NK-92 (cell line): ENCODE data around the gene CHST8.
"Not testable (repeated sequence)": the region's sequence is repeated elsewhere in the genome, so short reads cannot be mapped to it uniquely, and the experiment has no call there.

Experiments
- DNase-seq: peaks from one replicate; lab custom pipeline; 2025; ENCODE audit not compliant: unreplicated experiment; lab: John Stamatoyannopoulos, UW

CHST8 gene

DNA sequence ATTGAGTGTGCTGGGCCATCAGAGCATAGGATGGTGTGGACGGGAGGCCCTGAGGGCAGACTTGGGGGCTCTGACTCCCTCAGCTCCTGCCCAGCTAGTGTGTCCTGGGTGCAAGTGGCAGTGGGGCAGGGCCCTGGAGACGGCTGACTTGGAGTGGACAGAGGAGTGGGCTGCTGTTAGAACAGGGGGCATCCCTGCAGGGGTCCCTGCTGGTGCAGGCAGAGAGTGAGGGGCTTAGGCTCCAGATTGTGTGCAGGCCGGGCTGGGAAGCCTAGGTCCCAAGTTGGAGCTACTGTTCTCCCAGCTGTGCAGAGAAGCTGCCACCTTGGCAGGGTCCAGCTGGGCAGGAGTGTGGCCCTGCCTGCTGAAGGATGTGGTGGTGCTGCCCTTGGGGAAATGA, 183.6 kb downstream of the CHST8 start:
- DNase-seq: no peak

DNA sequence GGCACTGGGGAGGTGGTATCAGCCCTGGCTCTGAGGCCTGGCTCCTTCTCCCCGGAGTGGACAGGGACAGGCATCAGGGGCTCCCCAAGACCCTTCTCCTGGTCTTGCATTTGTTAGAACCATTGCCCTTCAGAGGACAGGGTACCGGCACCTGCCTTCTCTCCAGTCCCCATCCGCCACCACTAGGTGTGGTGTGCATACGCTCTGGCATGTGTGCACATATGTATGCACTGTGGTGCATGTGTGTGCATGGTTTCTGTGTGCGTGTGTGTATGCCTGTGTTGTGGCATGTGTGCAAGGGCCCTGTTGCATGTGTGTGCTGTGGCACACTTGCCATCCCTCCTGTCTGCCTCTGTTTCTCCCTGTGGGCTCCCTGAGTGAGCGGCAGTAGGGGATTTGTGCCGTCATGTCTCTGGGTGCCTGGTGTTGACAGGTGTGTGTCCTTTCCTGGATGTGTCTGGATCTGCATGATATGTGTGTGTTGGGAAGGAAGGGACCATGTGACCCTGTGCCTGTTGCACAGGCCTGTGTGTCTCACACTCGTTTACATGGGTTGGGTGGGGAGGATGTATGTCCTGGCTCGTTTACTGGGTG, 184.2 kb downstream of the CHST8 start:
- no peak for DNase-seq

- no peak for DNase-seq
Measured at GRCh38 chr19:33806434-33806881, 184.7 kb downstream of the CHST8 start.

- no peak for DNase-seq
Measured at GRCh38 chr19:33808399-33808798, 186.6 kb downstream of the CHST8 start.

DNA sequence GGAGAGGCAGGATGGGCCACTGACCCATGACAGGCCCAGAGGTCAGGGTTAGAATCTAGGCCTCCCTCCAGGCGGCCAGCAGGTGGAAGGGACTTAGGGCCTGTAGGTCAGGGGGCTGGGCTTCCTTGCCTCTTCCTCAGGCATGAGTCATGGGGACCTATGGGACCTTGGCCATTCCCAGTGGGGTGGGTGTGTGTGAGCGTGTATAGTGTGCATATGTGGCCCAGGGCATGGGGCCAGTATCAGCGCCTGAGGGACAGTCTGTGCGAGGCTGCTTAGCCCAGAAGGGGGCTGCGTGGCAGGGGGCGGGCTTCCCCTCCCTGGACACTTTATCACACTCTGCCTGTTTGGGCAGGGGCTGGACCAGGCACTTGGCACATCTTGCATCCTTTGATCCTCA, 188.2 kb downstream of the CHST8 start:
- no peak for DNase-seq

DNA sequence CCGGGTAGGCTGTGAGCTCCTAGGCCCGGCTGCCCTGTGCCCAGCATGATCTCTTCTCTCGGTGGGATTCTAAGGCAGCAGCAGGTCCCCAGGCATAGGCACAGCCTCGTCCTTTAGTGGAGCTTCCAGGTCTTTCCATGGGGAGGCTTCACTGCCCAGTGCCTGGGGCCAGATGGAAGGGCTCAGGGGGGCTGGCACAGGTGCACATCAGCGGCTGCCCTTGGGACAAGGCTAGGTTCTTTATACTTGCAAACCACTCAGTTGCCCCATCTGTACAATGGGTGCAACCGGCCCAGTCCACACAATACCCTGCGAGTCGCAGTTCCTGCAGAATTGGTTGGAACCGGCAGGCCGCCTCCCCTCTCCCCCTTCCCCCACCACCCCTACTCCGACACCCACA, 189.1 kb downstream of the CHST8 start:
- DNase-seq: no peak

DNA sequence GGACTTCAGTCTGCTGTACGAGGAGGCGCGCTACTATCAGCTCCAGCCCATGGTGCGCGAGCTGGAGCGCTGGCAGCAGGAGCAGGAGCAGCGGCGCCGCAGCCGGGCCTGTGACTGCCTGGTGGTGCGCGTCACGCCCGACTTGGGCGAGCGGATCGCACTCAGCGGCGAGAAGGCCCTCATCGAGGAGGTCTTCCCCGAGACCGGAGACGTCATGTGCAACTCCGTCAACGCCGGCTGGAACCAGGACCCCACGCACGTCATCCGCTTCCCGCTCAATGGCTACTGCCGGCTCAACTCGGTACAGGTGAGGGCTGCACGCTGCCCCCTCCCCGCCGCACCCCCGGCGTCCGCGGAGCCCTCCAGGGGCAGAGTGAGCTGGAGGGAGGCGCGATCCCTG, 189.5 kb downstream of the CHST8 start:
- no peak for DNase-seq

- DNase-seq: no peak
Measured at GRCh38 chr19:33811736-33812387, 190.1 kb downstream of the CHST8 start.

DNA sequence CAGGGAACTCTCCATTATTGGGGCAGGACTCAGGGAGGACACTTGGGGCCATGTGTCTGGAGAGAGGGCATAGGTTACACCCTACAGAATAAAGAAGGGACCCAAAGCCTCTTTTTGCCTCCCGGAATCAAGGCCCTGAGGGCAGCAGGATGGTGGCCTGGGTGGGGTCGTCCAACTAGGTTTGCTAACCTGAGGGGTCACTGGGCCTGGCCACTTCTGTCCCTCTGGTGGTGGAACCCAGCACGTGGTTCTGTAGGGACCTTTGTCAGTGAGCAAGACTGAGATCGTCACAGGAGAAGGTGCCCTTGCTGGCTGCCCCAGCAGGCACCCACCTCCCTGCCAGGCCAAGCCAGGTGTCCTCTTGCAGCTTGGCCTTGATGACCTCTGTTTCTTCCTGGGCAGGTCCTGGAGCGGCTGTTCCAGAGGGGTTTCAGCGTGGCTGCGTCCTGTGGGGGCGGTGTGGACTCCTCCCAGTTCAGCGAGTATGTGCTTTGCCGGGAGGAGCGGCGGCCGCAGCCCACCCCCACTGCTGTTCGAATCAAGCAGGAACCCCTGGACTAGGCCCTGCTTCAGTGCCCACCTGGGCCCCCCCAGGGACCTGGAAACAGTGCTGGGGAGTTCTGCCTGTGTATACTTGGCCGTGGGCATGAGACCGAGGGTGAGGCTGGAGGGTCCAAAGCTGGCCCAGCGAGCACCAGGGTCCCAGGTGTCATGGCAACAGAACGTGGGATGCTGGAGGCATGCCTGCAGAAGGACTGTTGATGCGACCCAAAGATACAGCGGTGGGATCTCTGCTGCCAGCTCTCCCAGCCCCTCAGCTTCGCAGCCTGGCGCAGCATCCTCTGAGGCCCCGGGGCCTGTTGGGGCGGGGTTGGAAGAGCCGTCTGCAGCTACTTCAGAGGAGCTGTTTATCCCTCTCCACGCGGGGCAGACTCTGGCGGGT, 190.9 kb downstream of the CHST8 start:
- no peak for DNase-seq

- no peak for DNase-seq
Measured at GRCh38 chr19:33813391-33814101, 191.8 kb downstream of the CHST8 start.

GRCh38 chr19:33814181-33815165, 192.7 kb downstream of the CHST8 start:
- DNase-seq: no peak

DNA sequence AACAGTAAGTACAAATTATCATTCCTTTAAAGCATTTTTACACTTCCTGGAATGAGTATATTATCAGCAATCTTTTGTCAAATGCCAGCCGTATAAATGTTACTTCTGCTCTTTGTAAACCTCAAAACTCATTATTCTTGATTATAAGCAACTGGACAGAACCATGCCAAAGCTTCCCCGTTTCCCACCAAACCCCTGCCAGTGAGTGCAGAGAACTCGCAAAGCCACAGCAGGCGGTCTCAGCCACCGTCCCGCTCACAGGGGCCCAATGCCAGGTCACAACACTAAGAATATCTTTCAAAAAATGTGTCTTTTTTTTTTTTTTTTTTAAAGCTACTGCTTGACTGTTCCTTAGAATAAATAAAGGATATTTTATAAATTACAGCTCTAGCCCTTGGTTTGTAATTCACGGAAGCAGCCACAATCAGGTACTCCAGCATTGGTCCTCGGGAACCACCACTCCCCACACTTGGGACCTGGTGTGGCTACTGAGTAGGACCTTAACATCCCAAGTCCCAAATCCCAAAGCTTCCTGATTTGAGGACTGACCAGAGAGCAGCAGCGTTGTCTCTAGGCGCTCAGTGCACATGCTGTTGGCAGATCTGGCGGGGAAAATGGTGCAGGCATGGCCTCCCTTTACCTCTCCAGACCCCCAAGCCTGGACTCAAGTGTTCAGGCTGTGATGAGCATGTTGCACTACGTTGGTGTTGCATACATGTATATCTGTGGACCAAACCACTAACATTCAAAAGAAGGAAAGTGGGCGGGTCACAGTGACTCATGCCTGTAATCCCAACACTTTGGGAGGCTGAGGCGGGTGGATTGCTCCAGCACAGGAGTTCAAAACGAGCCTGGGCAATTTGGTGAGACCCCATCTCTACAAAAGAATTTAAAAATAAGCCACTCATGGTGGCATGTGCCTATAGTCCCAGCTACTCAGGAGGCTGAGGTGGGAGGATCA, 193.9 kb downstream of the CHST8 start:
- no peak for DNase-seq

DNA sequence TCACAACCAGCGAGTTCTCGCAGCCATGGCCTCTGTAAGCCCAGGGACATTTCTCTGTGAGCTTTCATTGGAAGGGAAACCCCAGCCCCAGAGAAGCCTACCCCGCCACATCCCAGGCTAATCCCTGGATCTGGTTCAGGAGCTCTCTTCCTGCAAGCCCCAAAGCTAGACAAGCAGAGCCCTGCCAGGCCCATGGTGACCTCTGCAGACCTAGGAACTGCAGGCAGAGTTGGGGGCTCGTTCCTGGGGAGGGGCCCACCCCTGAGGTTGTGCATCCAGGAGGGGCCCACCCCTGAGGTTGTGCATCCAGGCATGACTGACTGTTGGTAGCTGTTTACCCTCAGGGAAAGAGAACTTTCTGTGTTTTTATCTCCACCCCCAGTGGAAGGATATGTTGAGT, 196.7 kb downstream of the CHST8 start:
- no peak for DNase-seq

DNA sequence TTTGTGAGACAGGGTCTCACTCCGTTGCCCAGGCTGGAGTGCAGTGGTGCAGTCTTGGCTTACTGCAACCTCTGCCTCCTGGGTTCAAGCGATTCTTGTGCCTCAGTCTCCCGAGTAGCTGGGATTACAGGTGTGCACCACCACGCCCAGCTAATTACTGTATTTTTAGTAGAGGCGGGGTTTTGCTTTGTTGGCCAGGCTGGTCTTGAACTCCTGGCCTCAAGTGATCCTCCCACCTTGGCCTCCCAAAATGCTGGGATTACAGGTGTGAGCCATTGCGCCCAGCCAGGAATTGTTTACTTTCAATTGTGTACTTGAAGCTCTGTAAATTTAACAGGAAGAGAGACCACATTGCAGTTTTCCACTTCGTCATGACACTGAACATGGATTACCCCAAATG, 197.3 kb downstream of the CHST8 start:
- DNase-seq: not testable (repeated sequence)

- DNase-seq: no peak
Measured at GRCh38 chr19:33819506-33819879, 197.7 kb downstream of the CHST8 start.

DNA sequence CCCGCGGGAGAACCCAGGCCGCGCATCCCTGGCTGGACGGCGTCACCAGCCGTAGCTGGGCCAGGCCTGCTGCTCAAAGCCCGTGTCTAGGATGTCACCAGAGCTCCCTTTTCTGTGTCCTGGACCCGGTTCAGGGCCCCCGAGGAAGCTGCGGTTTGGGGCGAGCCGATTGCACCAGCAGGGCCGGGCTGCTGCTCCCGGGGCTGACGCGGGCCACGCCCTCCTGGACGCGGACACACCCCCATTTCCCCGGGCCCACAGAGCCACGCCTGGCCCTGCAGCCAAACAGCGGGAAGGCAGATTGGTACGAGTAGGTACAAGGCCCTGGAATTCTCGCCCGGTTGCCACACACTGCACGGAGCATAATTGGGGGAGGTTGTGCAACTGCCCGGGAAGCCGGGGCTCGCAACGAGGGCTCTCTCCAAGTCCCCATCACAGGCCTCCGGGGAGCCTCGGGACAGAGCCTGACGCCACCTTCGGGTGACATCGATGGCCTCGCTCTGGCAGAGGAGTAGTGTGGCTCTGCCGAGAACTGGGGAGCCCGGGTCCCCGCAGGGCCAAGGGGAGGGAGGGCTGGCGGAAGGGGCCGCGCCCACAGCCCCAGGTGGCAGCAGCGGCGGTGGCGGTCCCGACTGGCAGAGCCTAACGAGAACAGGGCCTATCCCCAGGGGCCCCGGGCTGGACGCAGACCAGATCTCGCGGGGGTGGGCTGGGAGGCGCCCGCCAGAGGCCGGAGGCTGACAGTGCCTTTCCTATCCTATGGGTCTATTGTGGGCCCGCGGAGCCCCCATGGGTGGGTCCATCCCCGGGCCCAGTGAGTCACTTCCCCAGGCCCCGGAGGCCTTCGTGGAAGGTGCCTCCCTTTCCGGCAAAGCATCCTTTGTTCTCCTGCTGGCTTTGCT, 198.4 kb downstream of the CHST8 start:
- no peak for DNase-seq

- no peak for DNase-seq
Measured at GRCh38 chr19:33821871-33822270, 200.1 kb downstream of the CHST8 start.
